HepG2 (cell line): ENCODE measurements around the gene OTUD7B. TPM values are rescaled to one million over a fixed set of nuclear protein-coding genes. Genes with fewer than 3 reads are reported as not detected.
A peak's percentile ranks its signal among the peaks of the same experiment; 100 is the strongest.

Experiments used
- ATF7-NPFF ChIP-seq: sonication (generic); formaldehyde crosslinking; IDR thresholded peaks from 2 replicates; pipeline ENCODE4 v1.8.1; 2023; ENCODE audit warnings: mild to moderate bottlenecking, low read depth, missing genetic modification reagents, moderate library complexity
- EP300 ChIP-seq, 3 experiments: sonication (generic) in 1 of 3; formaldehyde crosslinking in 1 of 3; IDR thresholded peaks; 2 replicates each; pipeline versions ENCODE4 v1.5.1 to v1.6.1; 2011 to 2020; ENCODE audit warnings: low read depth in 2 of 3, low read length in 2 of 3, borderline replicate concordance in 1 of 3, improper control_type of control experiment in 1 of 3, mild to moderate bottlenecking in 1 of 3, missing genetic modification reagents in 1 of 3, moderate library complexity in 1 of 3
- MXI1 ChIP-seq: IDR thresholded peaks from 3 replicates; pipeline ENCODE4 v1.6.1; 2012; ENCODE audit warnings: low read depth, low read length, inconsistent platforms, borderline replicate concordance
- PCBP1 ChIP-seq: fragments of 200-400 bp; formaldehyde crosslinking; IDR thresholded peaks from 2 replicates; pipeline ENCODE4 v1.6.1; 2017; ENCODE audit warnings: mild to moderate bottlenecking, low read depth, low read length, borderline replicate concordance
- RFXANK ChIP-seq: IDR thresholded peaks from 2 replicates; pipeline ENCODE4 v1.6.1; 2016
- SETDB1 ChIP-seq: sonication (generic); formaldehyde crosslinking; IDR thresholded peaks from 2 replicates; pipeline ENCODE4 v1.5.1; 2020; ENCODE audit warnings: missing genetic modification reagents, mild to moderate bottlenecking, borderline replicate concordance
- SIX4 ChIP-seq: sonication (generic); formaldehyde crosslinking; IDR thresholded peaks from 2 replicates; pipeline ENCODE4 v1.4.0; 2020; ENCODE audit warnings: missing genetic modification reagents
- ZBTB21 ChIP-seq: sonication (generic); formaldehyde crosslinking; IDR thresholded peaks from 2 replicates; pipeline ENCODE4 v1.4.0; 2020; ENCODE audit warnings: missing genetic modification reagents
- ZNF180 ChIP-seq: sonication (generic); formaldehyde crosslinking; IDR thresholded peaks from 2 replicates; pipeline ENCODE4 v1.4.0; 2020; ENCODE audit warnings: low read depth, missing genetic modification reagents, borderline replicate concordance
- ZNF569 ChIP-seq: sonication (generic); formaldehyde crosslinking; IDR thresholded peaks from 2 replicates; pipeline ENCODE4 v1.5.0; 2020; ENCODE audit warnings: mild to moderate bottlenecking, missing genetic modification reagents, moderate library complexity, borderline replicate concordance
- ZNF816 ChIP-seq: sonication (generic); formaldehyde crosslinking; IDR thresholded peaks from 2 replicates; pipeline ENCODE4 v1.8.0; 2022; ENCODE audit warnings: missing genetic modification reagents, mild to moderate bottlenecking, borderline replicate concordance
- polyA plus RNA-seq, 8 experiments: library from polyadenylated mRNA; depleted of rRNA in 3 of 8; stranded (reverse) in 7 of 8; unstranded in 1 of 8; fragments of >200 nt; fragmentation: Illumina TruSeq in 4 of 8; extraction: Trizol in 4 of 8; gene quantifications; 2 replicates each; pipeline versions ENCODE4 v1.2.1 to v1.2.3, GENCODE V29; 2011 to 2016; ENCODE audit warnings: low read depth in 4 of 8, missing spikeins in 1 of 8, mixed read lengths in 1 of 8; ENCODE audit not compliant: insufficient read depth in 1 of 8
- total RNA-seq, 5 experiments: library from RNA; depleted of rRNA; stranded (reverse); fragments of >200 nt; fragmentation: Illumina TruSeq; extraction: Trizol; gene quantifications; 2 replicates each; pipeline ENCODE4 v1.2.3, GENCODE V29; 2016; ENCODE audit warnings: low read depth in 1 of 5
- TF ChIP-seq, protein P1 (sequence below): sonication (generic); formaldehyde crosslinking; IDR thresholded peaks from 2 replicates; pipeline ENCODE4 v1.4.0; 2020; ENCODE audit warnings: missing genetic modification reagents
- TF ChIP-seq, protein P2 (sequence below): IDR thresholded peaks from 2 replicates; pipeline ENCODE4 v1.4.0; 2020; ENCODE audit warnings: mild to moderate bottlenecking, missing genetic modification reagents
- TF ChIP-seq, protein P3 (sequence below): sonication (generic); formaldehyde crosslinking; IDR thresholded peaks from 2 replicates; pipeline ENCODE4 v1.4.0; 2020; ENCODE audit warnings: mild to moderate bottlenecking, missing genetic modification reagents
- TF ChIP-seq, protein P4 (sequence below): sonication (generic); formaldehyde crosslinking; IDR thresholded peaks from 2 replicates; pipeline ENCODE4 v1.4.0; 2020; ENCODE audit warnings: mild to moderate bottlenecking, low read depth, missing genetic modification reagents

The OTUD7B gene
- total and polyA plus RNA-seq, 2 of the 13 experiments (the other 11 are each of a cell fraction or from before 2014, with no cell fraction given), result 5.1 to 11.2 TPM

DNA sequence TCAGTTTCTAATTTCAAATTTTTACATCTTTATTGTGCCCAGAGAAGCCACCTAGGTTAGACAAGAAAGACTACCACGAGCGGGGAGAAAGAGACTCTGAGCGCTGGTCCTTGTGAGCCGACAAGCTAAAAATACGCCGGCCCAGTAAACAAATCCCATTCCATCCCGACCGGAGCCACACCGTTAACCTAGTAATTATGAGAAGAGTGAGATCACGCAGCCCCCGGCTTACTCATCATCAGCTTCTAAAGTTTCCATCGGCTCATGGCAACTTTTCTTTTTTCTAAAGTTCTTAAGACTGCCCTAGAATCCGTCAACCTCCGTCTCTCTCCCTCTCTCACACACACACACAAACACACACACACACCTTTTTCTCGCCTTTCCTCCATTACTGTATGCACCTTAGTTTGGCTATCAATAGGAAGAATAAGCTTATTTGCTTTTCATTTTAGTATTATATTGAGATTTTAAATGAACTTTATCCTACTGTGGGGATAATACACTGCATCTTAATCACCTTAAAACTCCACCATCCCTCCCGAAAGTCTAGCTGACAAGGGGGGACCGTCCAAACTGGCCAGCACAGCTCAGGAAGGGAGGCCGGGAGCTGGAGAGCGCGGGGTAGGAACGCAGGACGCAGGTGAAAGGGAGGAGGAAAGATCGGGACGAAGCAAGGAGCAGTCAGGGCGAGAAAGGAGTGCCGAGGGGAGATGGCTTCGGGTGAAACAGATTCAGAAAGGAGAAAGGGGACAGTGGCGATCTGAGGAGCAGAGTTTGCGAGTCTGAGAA, 728 bp downstream of the OTUD7B start (continued):
- TF ChIP-seq PCBP1 (no peak), SETDB1 (CRISPR knock-in tag) (no peak), ZBTB21 (no peak), ZNF569 (CRISPR knock-in tag) (no peak), RFXANK (CRISPR knock-in tag) (peak; percentile 3; the same call in 1 of the 2 replicates), SIX4 (CRISPR knock-in tag) (no peak), ZNF180 (CRISPR knock-in tag) (no peak), ZNF816 (0 out of 2 replicates have a peak, but pooled peaks have one; percentile 6), EP300 (IDR thresholded peaks at IDR 0.05; ENCODE audit: low read depth in 2 of 2, low read length in 2 of 2) (0 out of 4 replicates have a peak, but pooled peaks of 1 of the 2 experiments have one; percentile 13), EP300 (CRISPR knock-in tag; IDR thresholded peaks at IDR 0.05; ENCODE audit: borderline replicate concordance) (no peak), MXI1 (peak; percentile 14; the same call in 1 of the 3 replicates), ATF7-NPFF (CRISPR knock-in tag) (no peak)
- TF ChIP-seq, protein P1, sequence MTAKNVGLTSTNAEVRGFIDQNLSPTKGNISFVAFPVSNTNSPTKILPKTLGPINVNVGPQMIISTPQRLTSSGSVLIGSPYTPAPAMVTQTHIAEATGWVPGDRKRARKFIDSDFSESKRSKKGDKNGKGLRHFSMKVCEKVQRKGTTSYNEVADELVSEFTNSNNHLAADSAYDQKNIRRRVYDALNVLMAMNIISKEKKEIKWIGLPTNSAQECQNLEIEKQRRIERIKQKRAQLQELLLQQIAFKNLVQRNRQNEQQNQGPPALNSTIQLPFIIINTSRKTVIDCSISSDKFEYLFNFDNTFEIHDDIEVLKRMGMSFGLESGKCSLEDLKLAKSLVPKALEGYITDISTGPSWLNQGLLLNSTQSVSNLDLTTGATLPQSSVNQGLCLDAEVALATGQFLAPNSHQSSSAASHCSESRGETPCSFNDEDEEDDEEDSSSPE (CRISPR knock-in tag), result no peak
- TF ChIP-seq, protein P2, sequence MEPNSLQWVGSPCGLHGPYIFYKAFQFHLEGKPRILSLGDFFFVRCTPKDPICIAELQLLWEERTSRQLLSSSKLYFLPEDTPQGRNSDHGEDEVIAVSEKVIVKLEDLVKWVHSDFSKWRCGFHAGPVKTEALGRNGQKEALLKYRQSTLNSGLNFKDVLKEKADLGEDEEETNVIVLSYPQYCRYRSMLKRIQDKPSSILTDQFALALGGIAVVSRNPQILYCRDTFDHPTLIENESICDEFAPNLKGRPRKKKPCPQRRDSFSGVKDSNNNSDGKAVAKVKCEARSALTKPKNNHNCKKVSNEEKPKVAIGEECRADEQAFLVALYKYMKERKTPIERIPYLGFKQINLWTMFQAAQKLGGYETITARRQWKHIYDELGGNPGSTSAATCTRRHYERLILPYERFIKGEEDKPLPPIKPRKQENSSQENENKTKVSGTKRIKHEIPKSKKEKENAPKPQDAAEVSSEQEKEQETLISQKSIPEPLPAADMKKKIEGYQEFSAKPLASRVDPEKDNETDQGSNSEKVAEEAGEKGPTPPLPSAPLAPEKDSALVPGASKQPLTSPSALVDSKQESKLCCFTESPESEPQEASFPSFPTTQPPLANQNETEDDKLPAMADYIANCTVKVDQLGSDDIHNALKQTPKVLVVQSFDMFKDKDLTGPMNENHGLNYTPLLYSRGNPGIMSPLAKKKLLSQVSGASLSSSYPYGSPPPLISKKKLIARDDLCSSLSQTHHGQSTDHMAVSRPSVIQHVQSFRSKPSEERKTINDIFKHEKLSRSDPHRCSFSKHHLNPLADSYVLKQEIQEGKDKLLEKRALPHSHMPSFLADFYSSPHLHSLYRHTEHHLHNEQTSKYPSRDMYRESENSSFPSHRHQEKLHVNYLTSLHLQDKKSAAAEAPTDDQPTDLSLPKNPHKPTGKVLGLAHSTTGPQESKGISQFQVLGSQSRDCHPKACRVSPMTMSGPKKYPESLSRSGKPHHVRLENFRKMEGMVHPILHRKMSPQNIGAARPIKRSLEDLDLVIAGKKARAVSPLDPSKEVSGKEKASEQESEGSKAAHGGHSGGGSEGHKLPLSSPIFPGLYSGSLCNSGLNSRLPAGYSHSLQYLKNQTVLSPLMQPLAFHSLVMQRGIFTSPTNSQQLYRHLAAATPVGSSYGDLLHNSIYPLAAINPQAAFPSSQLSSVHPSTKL (CRISPR knock-in tag), result no peak
- TF ChIP-seq, protein P3, sequence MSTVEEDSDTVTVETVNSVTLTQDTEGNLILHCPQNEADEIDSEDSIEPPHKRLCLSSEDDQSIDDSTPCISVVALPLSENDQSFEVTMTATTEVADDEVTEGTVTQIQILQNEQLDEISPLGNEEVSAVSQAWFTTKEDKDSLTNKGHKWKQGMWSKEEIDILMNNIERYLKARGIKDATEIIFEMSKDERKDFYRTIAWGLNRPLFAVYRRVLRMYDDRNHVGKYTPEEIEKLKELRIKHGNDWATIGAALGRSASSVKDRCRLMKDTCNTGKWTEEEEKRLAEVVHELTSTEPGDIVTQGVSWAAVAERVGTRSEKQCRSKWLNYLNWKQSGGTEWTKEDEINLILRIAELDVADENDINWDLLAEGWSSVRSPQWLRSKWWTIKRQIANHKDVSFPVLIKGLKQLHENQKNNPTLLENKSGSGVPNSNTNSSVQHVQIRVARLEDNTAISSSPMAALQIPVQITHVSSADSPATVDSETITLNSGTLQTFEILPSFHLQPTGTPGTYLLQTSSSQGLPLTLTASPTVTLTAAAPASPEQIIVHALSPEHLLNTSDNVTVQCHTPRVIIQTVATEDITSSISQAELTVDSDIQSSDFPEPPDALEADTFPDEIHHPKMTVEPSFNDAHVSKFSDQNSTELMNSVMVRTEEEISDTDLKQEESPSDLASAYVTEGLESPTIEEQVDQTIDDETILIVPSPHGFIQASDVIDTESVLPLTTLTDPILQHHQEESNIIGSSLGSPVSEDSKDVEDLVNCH (CRISPR knock-in tag), result no peak
- TF ChIP-seq, protein P4, sequence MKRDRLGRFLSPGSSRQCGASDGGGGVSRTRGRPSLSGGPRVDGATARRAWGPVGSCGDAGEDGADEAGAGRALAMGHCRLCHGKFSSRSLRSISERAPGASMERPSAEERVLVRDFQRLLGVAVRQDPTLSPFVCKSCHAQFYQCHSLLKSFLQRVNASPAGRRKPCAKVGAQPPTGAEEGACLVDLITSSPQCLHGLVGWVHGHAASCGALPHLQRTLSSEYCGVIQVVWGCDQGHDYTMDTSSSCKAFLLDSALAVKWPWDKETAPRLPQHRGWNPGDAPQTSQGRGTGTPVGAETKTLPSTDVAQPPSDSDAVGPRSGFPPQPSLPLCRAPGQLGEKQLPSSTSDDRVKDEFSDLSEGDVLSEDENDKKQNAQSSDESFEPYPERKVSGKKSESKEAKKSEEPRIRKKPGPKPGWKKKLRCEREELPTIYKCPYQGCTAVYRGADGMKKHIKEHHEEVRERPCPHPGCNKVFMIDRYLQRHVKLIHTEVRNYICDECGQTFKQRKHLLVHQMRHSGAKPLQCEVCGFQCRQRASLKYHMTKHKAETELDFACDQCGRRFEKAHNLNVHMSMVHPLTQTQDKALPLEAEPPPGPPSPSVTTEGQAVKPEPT (CRISPR knock-in tag), result no peak
